ENCODE results near the gene RNF111.
"Not testable (repeated sequence)": the region's sequence is repeated elsewhere in the genome, so short reads cannot be mapped to it uniquely, and the experiment has no call there.

RNF111 gene

DNA sequence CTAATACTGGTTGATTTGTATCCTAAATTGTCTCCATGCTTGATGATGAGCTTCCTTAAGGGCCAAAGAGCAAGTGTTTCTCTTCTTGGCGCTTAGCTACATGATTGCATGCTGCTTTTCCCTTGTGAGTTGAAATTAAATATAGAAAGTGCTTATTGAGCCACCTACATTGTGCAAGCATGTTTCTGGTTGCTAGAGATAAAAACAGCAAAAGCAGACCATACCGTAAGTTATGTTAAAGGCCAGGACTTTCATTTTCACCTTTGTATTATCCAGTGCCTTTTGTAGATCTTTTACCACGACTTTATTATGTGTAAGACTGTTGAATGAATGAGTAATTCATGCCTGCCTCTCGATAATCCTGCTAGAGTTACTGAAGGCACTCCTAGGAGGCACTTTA lies 75.6 kb downstream of the RNF111 start:
- no peak for DNase-seq

DNA sequence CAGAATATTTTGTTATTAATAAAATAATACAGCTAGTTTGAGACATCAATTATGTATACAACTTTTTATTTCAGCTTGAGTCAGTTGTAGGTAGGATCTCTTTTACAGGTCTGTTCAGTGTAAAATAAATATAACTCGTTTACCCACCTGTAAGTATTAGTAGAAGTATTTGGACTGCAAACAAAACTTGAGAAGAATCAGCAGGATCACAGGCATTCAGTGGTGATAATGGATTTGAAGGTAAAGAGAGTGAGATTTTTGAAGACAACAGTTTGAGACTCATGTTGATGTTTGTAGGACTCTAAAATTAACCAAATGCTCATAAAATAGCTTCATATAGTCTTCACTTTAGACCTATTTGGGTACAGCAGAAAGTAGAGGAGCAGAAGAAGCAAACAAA lies 82.0 kb downstream of the RNF111 start:
- DNase-seq = no peak

DNA sequence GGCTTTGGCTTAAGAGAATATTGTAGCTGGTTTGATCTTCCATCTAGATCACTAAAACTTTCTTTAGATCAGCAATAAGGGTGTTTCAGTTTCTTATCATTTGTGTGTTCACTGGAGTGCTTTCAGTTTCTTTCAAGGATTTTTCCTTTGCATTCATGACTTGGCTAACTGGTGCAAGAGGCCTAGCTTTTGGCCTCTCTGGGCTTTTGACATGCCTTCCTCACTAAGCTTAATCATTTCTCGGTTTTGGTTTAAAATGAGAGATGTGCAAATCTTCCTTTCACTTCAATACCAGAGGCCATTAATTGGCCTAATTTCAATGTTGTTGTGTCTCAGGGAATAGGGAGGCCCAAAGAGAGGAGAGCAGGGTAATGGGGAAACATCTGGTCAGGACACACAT lies 87.1 kb downstream of the RNF111 start:
- no peak for DNase-seq

DNA sequence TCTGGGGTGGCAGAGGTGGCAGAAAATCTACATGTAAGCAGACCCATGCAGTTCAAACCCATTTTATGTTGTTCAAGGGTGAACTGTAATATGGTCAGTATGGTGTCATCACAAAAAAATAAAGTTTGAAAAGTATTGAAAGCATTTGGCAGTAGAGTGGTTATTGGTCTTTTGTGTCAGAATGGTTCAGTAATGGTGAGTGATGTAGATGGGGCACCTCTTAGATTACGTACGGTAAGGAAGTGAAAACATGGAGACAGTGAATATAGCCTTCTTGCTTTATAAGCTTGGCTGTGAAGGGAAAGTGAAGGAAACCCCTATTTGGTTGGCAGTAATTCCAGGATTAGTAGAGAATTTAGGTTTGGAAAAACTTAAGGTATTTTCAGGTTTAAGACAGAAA lies 100.3 kb downstream of the RNF111 start:
- DNase-seq = no peak

DNA sequence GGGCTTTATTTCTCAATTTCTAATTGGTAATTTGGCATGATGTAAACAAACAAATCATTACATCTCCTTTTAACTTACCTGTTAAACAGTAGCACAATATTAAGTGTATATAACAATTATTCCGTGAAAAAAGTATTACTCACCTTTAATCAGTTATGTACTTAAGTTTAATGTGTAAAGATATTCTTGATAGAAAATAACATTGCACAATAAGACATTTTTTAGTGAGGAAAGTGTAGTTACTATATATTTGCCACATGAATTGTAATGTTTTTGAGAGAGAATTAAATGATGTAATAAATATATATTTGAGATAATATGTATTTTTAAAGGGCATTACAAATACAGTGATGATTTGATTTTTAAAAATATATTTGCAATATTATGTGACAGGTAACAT lies 106.6 kb downstream of the RNF111 start:
- DNase-seq = no peak

DNA sequence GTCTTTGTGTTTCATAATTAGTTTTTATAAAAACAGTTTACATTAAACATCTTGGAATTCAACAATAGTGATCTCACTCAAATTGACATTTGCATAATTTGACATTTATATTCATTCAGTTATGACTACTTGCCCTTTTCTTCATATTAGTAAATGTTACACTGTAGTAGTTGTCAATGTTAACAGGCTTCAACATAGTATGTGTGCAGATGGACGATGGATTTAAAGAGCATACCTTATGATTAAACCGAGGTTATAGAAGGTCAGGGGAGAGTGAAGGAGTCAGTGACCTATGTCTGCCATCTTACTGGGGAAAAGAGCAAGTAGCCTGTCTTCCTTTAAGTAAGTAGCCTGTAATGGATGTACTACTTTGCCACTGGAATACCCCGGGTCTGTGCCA lies 109.0 kb downstream of the RNF111 start:
- DNase-seq = no peak

DNA sequence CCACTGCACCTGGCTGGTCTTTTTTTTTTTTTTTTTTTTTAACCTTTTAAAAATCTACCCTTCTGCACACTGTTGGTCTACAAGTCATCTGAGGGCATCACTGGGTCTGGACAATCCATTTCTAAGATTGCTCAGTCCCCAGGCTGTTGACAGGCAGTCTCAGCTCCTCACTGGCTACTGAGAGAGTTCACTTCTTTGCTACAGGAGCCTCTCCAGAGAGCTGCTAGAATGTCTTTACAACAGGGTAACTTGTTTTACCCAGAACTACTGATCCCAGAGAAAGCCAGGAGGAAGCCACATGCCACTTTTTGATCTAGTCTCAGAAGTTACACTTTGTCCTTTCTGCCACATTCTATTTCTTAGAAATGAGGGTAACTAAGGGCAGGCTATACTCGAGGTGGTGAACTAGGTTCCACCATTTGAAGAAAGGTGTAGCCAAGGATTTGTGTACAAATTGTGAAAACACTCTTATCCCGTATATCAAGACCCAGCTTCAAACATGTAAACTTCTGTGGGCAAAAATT lies 111.8 kb downstream of the RNF111 start:
- DNase-seq = no peak

DNA sequence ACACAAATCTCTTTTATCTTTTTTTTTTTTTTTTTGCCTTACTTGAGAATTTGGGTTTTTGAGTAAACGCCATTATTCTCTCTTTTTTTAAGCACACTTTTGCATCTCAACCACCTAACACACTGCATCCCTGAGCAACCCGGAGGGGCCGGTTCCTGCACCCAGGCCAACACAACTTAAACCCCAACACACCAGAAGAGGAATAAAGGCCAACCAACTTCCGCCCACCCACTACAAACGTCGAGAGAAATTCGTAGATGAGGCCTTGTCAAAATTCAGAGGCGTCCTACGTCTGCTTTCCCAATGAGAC lies 117.1 kb downstream of the RNF111 start:
- no peak for DNase-seq

DNA sequence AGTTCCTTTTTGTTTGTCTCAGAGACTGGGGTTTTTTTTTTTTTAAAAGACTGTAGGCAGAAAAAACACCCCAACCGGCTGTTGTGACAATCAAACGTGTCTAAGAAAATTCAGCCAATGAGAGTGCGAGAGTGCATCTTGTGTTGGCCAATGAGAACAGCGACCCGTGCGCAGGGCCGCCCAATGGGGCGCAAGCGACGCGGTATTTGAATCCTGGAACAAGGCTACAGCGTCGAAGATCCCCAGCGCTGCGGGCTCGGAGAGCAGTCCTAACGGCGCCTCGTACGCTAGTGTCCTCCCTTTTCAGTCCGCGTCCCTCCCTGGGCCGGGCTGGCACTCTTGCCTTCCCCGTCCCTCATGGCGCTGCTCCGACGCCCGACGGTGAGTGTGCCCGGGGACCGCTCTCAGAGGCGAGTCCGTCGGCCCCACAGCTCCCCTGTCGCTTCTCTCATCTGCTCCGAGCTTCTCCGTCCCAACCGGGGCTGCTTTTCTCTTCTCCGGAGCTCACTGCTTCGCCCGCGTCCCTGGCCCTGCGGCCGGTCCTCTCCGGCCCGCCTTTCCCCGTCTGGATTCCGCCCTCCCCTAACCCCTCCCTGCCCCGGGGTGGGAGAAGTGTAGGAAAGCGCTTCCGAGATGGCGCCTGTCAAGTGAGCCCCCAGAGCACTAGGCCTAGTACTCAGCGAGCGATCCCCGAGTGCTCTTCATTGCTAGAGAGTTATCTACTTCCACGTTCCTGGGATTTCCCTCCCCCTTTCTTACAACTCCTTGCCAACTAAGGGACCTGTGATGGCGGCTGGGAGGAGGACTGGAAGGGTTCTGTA lies 117.7 kb downstream of the RNF111 start, which contains the start of gene CCNB2:
TSS of gene CCNB2 (plus strand) at position 235 of the 821 bp plus-strand sequence. CDS start at position 358, 123 bp downstream.
- DNase-seq = peak; percentile 74

DNA sequence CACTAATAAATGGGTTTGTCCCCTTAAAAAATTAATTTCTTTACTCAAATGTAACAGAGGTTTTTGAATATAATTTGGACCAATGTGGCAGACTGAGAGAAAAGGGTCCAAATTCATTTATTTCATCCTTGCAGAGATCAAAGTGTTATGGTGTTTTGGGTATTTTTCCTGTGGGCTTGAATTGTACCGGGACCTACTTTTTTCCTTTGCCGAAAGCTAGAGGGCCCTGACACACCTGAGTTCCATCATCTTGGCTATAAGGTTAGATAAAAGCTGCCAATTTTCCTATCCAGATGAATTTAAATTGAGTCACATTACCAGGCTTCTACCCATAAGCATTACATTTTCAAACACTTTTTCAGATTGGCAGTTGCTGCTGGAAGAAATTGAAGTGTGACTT lies 118.4 kb downstream of the RNF111 start:
- DNase-seq = no peak

DNA sequence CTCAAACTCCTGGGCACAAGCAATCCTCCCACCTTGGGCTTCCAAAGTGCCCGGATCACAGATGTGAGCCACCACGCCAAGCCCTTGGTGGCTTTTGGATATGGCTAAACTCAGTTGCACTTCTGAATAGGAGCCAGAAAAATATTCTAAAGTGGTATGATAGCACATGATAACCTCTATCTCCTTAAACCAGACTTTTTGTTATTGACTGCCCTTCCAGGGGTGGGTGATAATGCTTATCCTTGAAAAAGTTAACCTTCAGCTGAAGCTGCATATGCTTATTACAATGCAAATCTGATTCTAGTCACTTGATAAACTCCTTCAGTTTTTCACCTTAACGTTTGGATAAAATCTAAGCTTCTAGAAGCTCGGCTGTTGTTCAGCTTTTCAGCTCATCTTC lies 123.8 kb downstream of the RNF111 start:
- no peak for DNase-seq

DNA sequence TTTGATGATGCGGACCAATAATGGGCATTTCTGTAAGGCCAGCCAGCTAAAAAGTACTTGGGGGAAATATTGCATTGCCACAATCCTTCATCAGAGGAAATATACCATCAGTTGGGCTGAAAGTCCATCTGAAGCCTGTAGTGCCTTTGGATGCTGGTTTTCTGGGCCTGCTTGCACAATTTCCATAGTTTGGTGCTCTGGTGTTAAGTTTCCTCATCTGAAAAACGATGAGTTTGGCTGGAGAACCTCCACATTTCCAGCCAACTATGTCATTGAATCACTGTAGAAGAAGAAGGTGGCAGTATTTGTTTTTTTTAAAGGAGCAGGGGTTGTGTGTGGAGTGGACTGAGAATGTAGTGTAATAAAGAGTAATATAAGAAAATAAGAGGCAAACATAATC lies 127.6 kb downstream of the RNF111 start:
- DNase-seq = no peak

DNA sequence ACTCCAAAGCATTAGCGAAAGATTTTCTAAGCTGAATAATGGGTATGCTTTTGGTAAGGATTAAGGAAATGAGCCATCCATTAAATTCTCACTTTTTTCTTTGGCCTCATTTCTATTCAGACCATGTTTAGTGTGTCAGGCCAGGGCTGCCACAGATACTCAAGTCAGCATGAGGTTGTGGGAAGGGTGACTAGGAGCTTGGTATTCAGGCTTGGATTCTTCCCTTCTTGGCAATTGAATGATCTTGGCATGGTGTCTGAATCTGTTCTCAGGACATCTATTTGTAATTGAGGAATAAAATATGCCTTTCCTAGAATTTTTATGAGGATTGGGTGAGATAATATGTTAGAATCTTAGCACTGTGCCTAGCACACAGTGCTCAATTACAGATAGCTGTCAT lies 128.7 kb downstream of the RNF111 start:
- no peak for DNase-seq

DNA sequence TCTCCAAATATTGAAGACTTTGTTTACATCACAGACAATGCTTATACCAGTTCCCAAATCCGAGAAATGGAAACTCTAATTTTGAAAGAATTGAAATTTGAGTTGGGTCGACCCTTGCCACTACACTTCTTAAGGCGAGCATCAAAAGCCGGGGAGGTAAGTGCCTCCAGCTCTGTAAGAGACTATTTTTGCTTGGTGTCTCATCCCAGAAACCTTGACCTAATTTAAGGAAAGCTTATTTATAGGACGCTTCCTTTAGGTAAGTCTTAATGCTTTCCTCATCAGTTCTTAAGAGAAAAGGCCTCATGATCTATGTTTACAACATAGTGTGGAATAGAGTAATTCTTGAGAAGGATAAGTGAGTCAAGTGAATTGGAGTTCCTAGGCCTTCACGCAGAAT lies 129.3 kb downstream of the RNF111 start:
- no peak for DNase-seq

DNA sequence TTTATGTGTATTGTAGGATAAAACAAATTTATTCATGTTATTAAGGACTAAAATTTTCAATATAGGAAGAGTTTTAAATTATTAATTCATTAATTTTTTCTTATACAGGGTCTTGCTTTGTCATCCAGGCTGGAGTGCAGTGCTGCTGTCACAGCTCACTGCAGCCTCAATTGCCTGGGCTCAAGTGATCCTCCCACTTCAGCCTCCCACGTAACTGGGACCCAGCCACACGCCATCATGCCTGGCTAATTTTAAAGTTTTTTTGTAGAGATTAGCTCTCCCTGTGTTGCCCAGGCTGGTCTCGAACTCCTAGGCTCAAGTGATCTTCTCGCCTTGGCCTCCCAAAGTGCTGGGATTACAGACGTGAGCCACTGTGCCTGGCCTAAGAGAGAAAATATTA lies 132.2 kb downstream of the RNF111 start:
- DNase-seq = no peak

DNA sequence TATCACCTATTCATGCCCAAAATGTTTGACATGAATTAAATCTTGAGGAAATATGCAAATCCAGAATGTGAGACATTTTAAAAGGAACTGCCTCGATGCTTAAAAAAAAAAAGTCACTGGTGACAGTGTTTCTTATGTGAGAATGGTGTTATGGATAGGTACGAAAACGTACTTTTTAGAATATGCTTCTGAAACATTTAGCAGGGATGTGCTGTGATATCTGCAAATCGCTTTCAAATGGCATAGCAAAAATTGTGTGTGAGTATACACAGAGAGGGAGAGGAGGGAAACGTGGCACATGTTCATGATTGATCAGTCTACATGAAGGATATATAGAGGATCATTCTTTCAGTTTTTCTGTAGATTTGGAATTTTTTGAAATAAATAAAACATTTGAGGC lies 133.5 kb downstream of the RNF111 start:
- DNase-seq = no peak

DNA sequence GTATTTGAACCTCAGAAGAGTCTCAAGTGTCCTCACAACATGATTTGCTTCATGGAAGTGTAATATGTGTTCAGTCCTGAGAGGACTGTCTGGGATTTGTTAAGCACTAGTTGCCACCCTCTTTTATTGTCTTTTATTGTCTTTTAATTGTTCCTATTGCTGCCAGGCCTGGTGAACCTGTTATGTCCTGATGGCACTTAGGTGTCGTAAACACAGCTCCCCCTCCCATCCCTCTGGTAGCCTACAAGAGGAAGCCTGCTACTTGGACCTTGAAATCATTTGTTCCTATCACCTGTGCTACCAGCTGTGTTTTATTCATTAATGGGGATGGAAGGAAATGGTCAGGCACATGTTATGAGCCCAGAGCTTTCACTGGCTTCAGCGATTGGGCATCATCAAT lies 136.8 kb downstream of the RNF111 start:
- no peak for DNase-seq

DNA sequence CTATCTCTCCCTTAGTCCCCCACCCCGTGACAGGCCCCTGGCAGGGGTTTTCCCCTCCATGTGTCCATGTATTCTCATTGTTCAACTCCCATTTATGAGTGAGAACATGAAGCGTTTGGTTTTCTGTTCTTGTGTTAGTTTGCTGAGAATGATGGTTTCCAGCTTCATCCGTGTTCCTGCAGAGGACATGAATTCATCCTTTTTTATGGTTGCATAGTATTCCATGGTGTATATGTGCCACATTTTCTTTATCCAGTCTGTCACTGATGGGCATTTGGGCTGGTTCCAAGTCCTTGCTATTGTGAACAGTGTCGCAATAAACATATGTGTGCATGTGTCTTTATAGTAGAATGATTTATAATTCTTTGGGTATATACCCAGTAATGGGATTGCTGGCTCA lies 138.2 kb downstream of the RNF111 start:
- DNase-seq = not testable (repeated sequence)

DNA sequence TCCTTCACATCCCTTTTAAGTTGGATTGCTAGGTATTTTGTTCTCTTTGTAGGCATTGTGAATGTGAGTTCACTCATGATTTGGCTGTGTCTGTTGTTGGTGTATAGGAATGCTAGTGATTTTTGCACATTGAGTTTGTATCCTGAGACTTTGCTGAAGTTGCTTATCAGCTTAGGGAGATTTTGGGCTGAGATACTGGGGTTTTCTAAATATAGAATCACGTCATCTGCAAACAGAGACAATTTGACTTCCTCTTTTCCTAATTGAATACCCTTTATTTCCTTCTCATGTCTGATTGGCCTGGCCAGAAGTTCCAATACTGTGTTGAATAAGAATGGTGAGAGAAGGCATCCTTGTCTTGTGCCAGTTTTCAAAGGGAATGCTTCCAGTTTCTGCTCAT lies 139.8 kb downstream of the RNF111 start:
- DNase-seq = not testable (repeated sequence)

DNA sequence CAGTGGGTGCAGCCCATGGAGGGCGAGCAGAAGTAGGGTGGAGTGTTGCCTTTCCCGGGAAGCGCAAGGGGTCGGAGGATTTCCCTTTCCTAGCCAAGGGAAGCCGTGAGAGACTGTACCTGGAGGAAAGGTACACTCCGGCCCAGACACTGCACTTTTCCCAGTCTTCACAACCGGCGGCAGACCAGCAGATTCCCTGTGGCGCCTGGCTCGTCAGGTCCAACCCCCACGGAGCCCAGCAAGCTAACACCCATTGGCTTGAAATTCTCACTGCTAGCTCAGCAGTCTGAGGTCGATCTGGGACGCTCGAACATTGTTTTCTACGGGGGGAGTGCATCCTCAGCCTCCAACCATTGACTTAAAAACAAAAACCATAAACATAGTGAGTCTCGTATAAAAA lies 144.0 kb downstream of the RNF111 start:
- no peak for DNase-seq

DNA sequence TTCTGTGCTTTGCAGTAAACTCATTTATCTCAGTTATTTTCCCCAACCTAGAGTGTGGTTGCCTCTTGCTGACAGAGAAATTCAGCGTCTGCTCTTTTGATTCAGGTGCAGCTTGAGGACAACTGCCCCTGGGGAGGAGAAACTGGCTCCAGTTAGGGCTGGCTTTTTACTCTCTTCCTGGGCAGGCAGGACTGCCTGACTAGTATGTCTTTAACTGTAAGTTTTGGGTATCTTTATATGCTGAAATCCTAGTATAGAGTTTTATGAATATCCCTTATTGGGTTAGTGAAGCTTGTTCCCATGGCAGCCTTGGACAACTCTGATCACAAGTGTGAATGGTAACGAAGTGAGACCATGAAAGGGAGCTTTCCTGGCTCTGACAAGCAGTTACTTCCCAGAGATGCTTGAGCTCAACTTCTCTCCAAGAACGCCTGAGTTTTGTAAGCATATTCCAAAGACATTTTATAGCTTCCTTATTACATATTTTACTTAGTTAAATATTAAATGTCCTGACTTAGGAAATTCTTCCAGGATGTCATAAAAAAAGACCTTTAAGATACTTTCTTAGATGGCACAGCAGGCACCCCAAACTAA lies 144.6 kb downstream of the RNF111 start:
- DNase-seq = no peak

DNA sequence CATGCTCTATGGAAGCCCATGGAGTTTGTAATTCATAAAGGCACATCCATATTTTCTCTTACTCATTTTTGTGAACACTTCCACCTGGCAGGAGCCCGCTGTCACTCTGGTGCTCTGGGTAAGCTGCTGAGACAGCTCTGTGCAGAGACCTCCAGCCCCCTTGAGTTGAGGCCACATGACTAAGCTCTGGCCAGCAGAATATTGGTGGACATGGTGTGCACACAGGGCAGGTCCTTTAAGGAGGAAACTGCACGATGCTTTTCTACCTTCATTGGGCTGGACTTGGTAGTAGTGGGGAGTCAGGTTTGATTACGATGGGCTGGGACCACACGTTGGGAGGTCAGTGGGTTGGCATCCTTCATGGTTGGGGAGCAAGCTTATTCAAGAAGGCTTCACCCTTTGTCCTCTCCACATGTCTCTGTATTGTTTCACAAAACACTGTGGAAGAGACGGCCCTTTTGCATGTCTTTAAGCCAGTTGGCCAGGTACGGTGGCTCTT lies 146.5 kb downstream of the RNF111 start:
- no peak for DNase-seq

DNA sequence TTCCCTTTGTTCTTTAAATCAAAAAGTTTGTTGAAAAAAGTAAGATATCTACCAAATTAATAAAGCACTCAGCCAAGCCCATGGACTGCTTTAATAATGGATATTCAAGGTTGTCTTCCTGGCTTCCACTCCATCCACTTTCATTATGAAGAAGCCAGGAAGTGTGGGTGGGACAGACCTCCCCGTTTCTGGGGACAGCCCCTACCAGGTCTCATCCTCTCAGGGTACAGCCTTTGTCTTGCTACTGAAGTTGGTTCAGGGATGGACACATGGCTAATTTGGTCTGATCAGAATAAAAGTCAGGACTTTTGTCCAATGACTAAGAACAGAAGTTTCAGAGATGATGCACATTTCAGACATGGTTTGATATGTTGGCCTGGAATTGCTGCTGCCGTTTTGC lies 150.1 kb downstream of the RNF111 start:
- no peak for DNase-seq

DNA sequence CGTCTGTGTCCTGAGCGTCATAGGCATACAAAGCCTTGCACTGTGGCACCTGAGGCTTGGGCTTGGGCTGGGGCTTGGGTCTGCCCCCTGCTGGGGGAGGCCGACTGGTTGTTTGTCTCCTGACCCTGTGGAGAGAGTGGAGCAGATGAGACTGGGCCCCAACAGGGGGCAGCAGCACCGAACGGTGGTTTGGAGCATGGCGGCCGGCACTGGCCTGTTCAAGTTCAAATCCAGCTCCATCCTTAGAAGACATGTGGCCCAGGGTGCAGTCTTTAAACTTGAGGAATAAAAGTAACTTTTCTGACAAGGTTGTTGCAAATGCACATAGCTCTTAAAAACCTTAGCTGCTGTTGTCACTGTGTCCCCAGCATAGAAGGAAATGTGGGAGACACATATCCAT lies 150.8 kb downstream of the RNF111 start:
- peak; percentile 53 for DNase-seq
